ENCODE data around the gene FGF16.
"Not testable (repeated sequence)": the region's sequence is repeated elsewhere in the genome, so short reads cannot be mapped to it uniquely, and the experiment has no call there.

FGF16 gene

GRCh38 chrX:77455437-77455836 is 8.2 kb downstream of the FGF16 start:
- H3K9ac ChIP-seq, result no peak overlapping the region
- H2AFZ ChIP-seq (ENCODE audit: low read depth), result no peak overlapping the region
- H3K27ac ChIP-seq, result no peak overlapping the region
- no peaks in the 10 kb centered on the region for H4K20me1 ChIP-seq (ENCODE audit: insufficient read depth)
- no peak for TF ChIP-seq CTCF (conservative IDR thresholded peaks at IDR 0.05; ENCODE audit: low read depth, low read length)
- H3K4me2 ChIP-seq, result no peak overlapping the region
- no peaks in the 10 kb centered on the region for H3K36me3 ChIP-seq (ENCODE audit: insufficient read depth)
- H3K4me3 ChIP-seq (IDR thresholded peaks at IDR 0.05; ENCODE audit: insufficient read depth, low read depth, low read length), result no peak overlapping the region
- H3K4me1 ChIP-seq (ENCODE audit: low read depth, poor library complexity, severe bottlenecking), result no peaks in the 10 kb centered on the region
- no peaks in the 10 kb centered on the region for H3K27me3 ChIP-seq (ENCODE audit: insufficient read depth, low read depth)
- H3K79me2 ChIP-seq (ENCODE audit: insufficient read depth, low read depth), result no peaks in the 10 kb centered on the region

GRCh38 chrX:77484045-77484444 is 36.9 kb downstream of the FGF16 start:
- Histone ChIP-seq H3K4me1 (ENCODE audit: low read depth, poor library complexity, severe bottlenecking) (no peaks in the 10 kb centered on the region), H3K27me3 (ENCODE audit: insufficient read depth, low read depth) (no peaks in the 10 kb centered on the region), H3K27ac (no peak overlapping the region), H3K4me3 (IDR thresholded peaks at IDR 0.05; ENCODE audit: insufficient read depth, low read depth, low read length) (no peak overlapping the region), H3K79me2 (ENCODE audit: insufficient read depth, low read depth) (no peaks in the 10 kb centered on the region), H3K4me2 (no peak overlapping the region), H3K36me3 (ENCODE audit: insufficient read depth) (no peaks in the 10 kb centered on the region), H4K20me1 (ENCODE audit: insufficient read depth) (no peaks in the 10 kb centered on the region), H3K9ac (no peak overlapping the region), H2AFZ (ENCODE audit: low read depth) (no peak overlapping the region)
- TF ChIP-seq CTCF (conservative IDR thresholded peaks at IDR 0.05; ENCODE audit: low read depth, low read length), result no peak

GRCh38 chrX:77493677-77494553 is 46.7 kb downstream of the FGF16 start:
- no peak overlapping the region for H3K27ac ChIP-seq

GRCh38 chrX:77500164-77500563 is 53.0 kb downstream of the FGF16 start:
- not testable (repeated sequence) for H3K79me2 ChIP-seq (ENCODE audit: insufficient read depth, low read depth); H4K20me1 ChIP-seq (ENCODE audit: insufficient read depth); H3K4me2 ChIP-seq; H3K4me1 ChIP-seq (ENCODE audit: low read depth, poor library complexity, severe bottlenecking); H3K27ac ChIP-seq; H3K36me3 ChIP-seq (ENCODE audit: insufficient read depth); H3K4me3 ChIP-seq (IDR thresholded peaks at IDR 0.05; ENCODE audit: insufficient read depth, low read depth, low read length); H2AFZ ChIP-seq (ENCODE audit: low read depth); H3K27me3 ChIP-seq (ENCODE audit: insufficient read depth, low read depth); H3K9ac ChIP-seq

More at GRCh38 chrX:77493677-77494553, 46.7 kb downstream of the FGF16 start:
- no peak for TF ChIP-seq CTCF (conservative IDR thresholded peaks at IDR 0.05; ENCODE audit: low read depth, low read length)
- Histone ChIP-seq H3K4me1 (ENCODE audit: low read depth, poor library complexity, severe bottlenecking) (no peaks in the 10 kb centered on the region), H4K20me1 (ENCODE audit: insufficient read depth) (no peaks in the 10 kb centered on the region), H3K79me2 (ENCODE audit: insufficient read depth, low read depth) (no peaks in the 10 kb centered on the region), H2AFZ (ENCODE audit: low read depth) (no peak overlapping the region), H3K27me3 (ENCODE audit: insufficient read depth, low read depth) (no peaks in the 10 kb centered on the region), H3K4me2 (no peak overlapping the region), H3K36me3 (ENCODE audit: insufficient read depth) (no peaks in the 10 kb centered on the region), H3K4me3 (IDR thresholded peaks at IDR 0.05; ENCODE audit: insufficient read depth, low read depth, low read length) (no peak overlapping the region), H3K9ac (no peak overlapping the region)

- Histone ChIP-seq H3K4me1 (ENCODE audit: low read depth, poor library complexity, severe bottlenecking) (no peaks in the 10 kb centered on the region), H3K4me2 (no peak overlapping the region), H3K27ac (no peak overlapping the region), H3K79me2 (ENCODE audit: insufficient read depth, low read depth) (no peaks in the 10 kb centered on the region), H3K9ac (no peak overlapping the region), H2AFZ (ENCODE audit: low read depth) (no peak overlapping the region), H3K4me3 (IDR thresholded peaks at IDR 0.05; ENCODE audit: insufficient read depth, low read depth, low read length) (no peak overlapping the region), H3K27me3 (ENCODE audit: insufficient read depth, low read depth) (no peaks in the 10 kb centered on the region), H3K36me3 (ENCODE audit: insufficient read depth) (no peaks in the 10 kb centered on the region), H4K20me1 (ENCODE audit: insufficient read depth) (no peaks in the 10 kb centered on the region)
- no peak for TF ChIP-seq CTCF (conservative IDR thresholded peaks at IDR 0.05; ENCODE audit: low read depth, low read length)
These were observed 55.8 kb downstream of the FGF16 start for GRCh38 chrX:77502951-77503525.

Data from KMS-11 (cell line).